ENCODE data around the gene HES5. TPM values are rescaled to one million over a fixed set of nuclear protein-coding genes. Genes with fewer than 3 reads are reported as not detected.

Gene HES5
- total and polyA plus RNA-seq, 2 experiments from 2014 or later, result not detected

GRCh38 chr1:2543543-2544092 is 13.6 kb upstream of the HES5 start:
- no peaks in the 10 kb centered on the region for H3K9me2 ChIP-seq (ENCODE audit: insufficient read depth)
- in situ Hi-C loops (cut with MboI), result loop anchor here (10.0 kb wide), 1 partner anchor 129 kb away; the partner anchor contains the start of gene PEX10
- H3K79me2 ChIP-seq (ENCODE audit: insufficient read depth), result no peaks in the 10 kb centered on the region
- H3K4me3 ChIP-seq, result no peak overlapping the region
- peak; percentile 46 for DNase-seq
- 20 to 24% methylated on average over 23 to 26 of the region's 26 CpGs for WGBS, 2 experiments (ENCODE audit: low coverage in 1 of 2, low lambda C conversion rate in 2 of 2, missing lambda C conversion rate in 2 of 2)
- no peak overlapping the region for H3K27ac ChIP-seq
- no peaks in the 10 kb centered on the region for H3K27me3 ChIP-seq (replicated peaks; ENCODE audit: insufficient read depth)
- no peak overlapping the region for H3K9ac ChIP-seq
- no peaks in the 10 kb centered on the region for H4K20me1 ChIP-seq (ENCODE audit: insufficient read depth)
- no peaks in the 10 kb centered on the region for H3K36me3 ChIP-seq (ENCODE audit: low read depth)
- no peak overlapping the region for H3K4me2 ChIP-seq (ENCODE audit: unreplicated experiment)
- TF ChIP-seq EZH2phosphoT487 (IDR thresholded peaks at IDR 0.05; ENCODE audit: insufficient read depth, low read depth), result no peak
- TF ChIP-seq EZH2 (IDR thresholded peaks at IDR 0.05; ENCODE audit: insufficient read depth, poor library complexity, severe bottlenecking), result no peak
- H3K4me1 ChIP-seq (ENCODE audit: insufficient read depth), result peaks cover 5% of the 10 kb centered on the region; the same call in 1 of the 2 replicates
- H3F3A ChIP-seq (ENCODE audit: insufficient read depth), result peaks cover 4% of the 10 kb centered on the region; the same call in 1 of the 2 replicates
- H2AFZ ChIP-seq, result no peak overlapping the region
- H3K9me3 ChIP-seq (ENCODE audit: low read depth), result no peaks in the 10 kb centered on the region

GRCh38 chr1:2542246-2542915 is 12.3 kb upstream of the HES5 start:
- H3K4me3 ChIP-seq, result no peak overlapping the region
- no peaks in the 10 kb centered on the region for H3K36me3 ChIP-seq (ENCODE audit: low read depth)
- H3K27me3 ChIP-seq (replicated peaks; ENCODE audit: insufficient read depth), result no peaks in the 10 kb centered on the region
- no peaks in the 10 kb centered on the region for H4K20me1 ChIP-seq (ENCODE audit: insufficient read depth)
- in situ Hi-C loops (cut with MboI), result loop anchor here (10.0 kb wide), 1 partner anchor 128 kb away; the partner anchor contains the start of gene PEX10
- H3K79me2 ChIP-seq (ENCODE audit: insufficient read depth), result no peaks in the 10 kb centered on the region
- DNase-seq, result no peak
- no peaks in the 10 kb centered on the region for H3K4me1 ChIP-seq (ENCODE audit: insufficient read depth)
- no peak for TF ChIP-seq EZH2phosphoT487 (IDR thresholded peaks at IDR 0.05; ENCODE audit: insufficient read depth, low read depth)
- TF ChIP-seq EZH2 (IDR thresholded peaks at IDR 0.05; ENCODE audit: insufficient read depth, poor library complexity, severe bottlenecking), result no peak
- no peaks in the 10 kb centered on the region for H3F3A ChIP-seq (ENCODE audit: insufficient read depth)
- no peak overlapping the region for H3K4me2 ChIP-seq (ENCODE audit: unreplicated experiment)
- no peaks in the 10 kb centered on the region for H3K9me2 ChIP-seq (ENCODE audit: insufficient read depth)
- no peak overlapping the region for H3K9ac ChIP-seq
- H2AFZ ChIP-seq, result no peak overlapping the region
- WGBS, 2 experiments (ENCODE audit: low coverage in 1 of 2, low lambda C conversion rate in 2 of 2, missing lambda C conversion rate in 2 of 2), result 70 to 80% methylated on average over 10 to 11 of the region's 11 CpGs
- no peaks in the 10 kb centered on the region for H3K9me3 ChIP-seq (ENCODE audit: low read depth)
- no peak overlapping the region for H3K27ac ChIP-seq

GRCh38 chr1:2541619-2542245 is 11.7 kb upstream of the HES5 start:
- H3K4me2 ChIP-seq (ENCODE audit: unreplicated experiment), result no peak overlapping the region
- no peaks in the 10 kb centered on the region for H3K36me3 ChIP-seq (ENCODE audit: low read depth)
- no peaks in the 10 kb centered on the region for H3K4me1 ChIP-seq (ENCODE audit: insufficient read depth)
- H3K9ac ChIP-seq, result no peak overlapping the region
- 75 to 77% methylated on average over 25 of the region's 25 CpGs for WGBS, 2 experiments (ENCODE audit: low coverage in 1 of 2, low lambda C conversion rate in 2 of 2, missing lambda C conversion rate in 2 of 2)
- no peaks in the 10 kb centered on the region for H4K20me1 ChIP-seq (ENCODE audit: insufficient read depth)
- no peak for TF ChIP-seq EZH2 (IDR thresholded peaks at IDR 0.05; ENCODE audit: insufficient read depth, poor library complexity, severe bottlenecking)
- TF ChIP-seq EZH2phosphoT487 (IDR thresholded peaks at IDR 0.05; ENCODE audit: insufficient read depth, low read depth), result no peak
- no peak for DNase-seq
- no peaks in the 10 kb centered on the region for H3K9me2 ChIP-seq (ENCODE audit: insufficient read depth)
- no peaks in the 10 kb centered on the region for H3K79me2 ChIP-seq (ENCODE audit: insufficient read depth)
- no peak overlapping the region for H3K4me3 ChIP-seq
- no peaks in the 10 kb centered on the region for H3K9me3 ChIP-seq (ENCODE audit: low read depth)
- no peaks in the 10 kb centered on the region for H3F3A ChIP-seq (ENCODE audit: insufficient read depth)
- no peak overlapping the region for H3K27ac ChIP-seq
- in situ Hi-C loops (cut with MboI), result loop anchor here (10.0 kb wide), 1 partner anchor 127 kb away; the partner anchor contains the start of gene PEX10
- H3K27me3 ChIP-seq (replicated peaks; ENCODE audit: insufficient read depth), result no peaks in the 10 kb centered on the region
- no peak overlapping the region for H2AFZ ChIP-seq

- Histone ChIP-seq H3K79me2 (ENCODE audit: insufficient read depth) (no peaks in the 10 kb centered on the region), H3K4me2 (ENCODE audit: unreplicated experiment) (no peak overlapping the region), H3K27ac (no peak overlapping the region), H3K27me3 (replicated peaks; ENCODE audit: insufficient read depth) (no peaks in the 10 kb centered on the region), H3K9me2 (ENCODE audit: insufficient read depth) (no peaks in the 10 kb centered on the region), H3K4me3 (no peak overlapping the region), H2AFZ (no peak overlapping the region), H3F3A (ENCODE audit: insufficient read depth) (no peaks in the 10 kb centered on the region), H3K36me3 (ENCODE audit: low read depth) (no peaks in the 10 kb centered on the region), H3K4me1 (ENCODE audit: insufficient read depth) (no peaks in the 10 kb centered on the region), H3K9me3 (ENCODE audit: low read depth) (no peaks in the 10 kb centered on the region), H3K9ac (no peak overlapping the region), H4K20me1 (ENCODE audit: insufficient read depth) (no peaks in the 10 kb centered on the region)
- no peak for DNase-seq
- in situ Hi-C loops (cut with MboI), result loop anchor here (10.0 kb wide), 1 partner anchor 126 kb away; the partner anchor contains the start of gene PEX10
- no peak for TF ChIP-seq EZH2phosphoT487 (IDR thresholded peaks at IDR 0.05; ENCODE audit: insufficient read depth, low read depth)
- TF ChIP-seq EZH2 (IDR thresholded peaks at IDR 0.05; ENCODE audit: insufficient read depth, poor library complexity, severe bottlenecking), result no peak
- 10 to 22% methylated on average over 14 to 38 of the region's 39 CpGs for WGBS, 2 experiments (ENCODE audit: low coverage in 1 of 2, low lambda C conversion rate in 2 of 2, missing lambda C conversion rate in 2 of 2)
Measured at GRCh38 chr1:2540816-2541492, 10.9 kb upstream of the HES5 start.

Measured in GM23248 (cell line).